Ascending aorta (tissue), 2 donors: Measurements from ENCODE around the gene NHLRC2. TPM values are rescaled to one million over a fixed set of nuclear protein-coding genes. Genes with fewer than 3 reads are reported as not detected.
"Not testable (repeated sequence)": the region's sequence is repeated elsewhere in the genome, so short reads cannot be mapped to it uniquely, and the experiment has no call there.

Experiments
- DNase-seq, 2 donors: peaks; one replicate each; pipeline ENCODE4 v3.0.0-alpha.2; 2019; ENCODE audit warnings: low spot score in 2 of 2
- H3K27ac ChIP-seq, 2 donors: fragments of 200-600 bp; sonication (generic); one replicate each; pipeline ENCODE4 v1.5.1; 2016 to 2017; ENCODE audit warnings: mild to moderate bottlenecking in 1 of 2
- H3K27me3 ChIP-seq: fragments of 200-600 bp; sonication (generic); one replicate; pipeline ENCODE4 v1.5.1; 2017
- H3K36me3 ChIP-seq, 2 donors: fragments of 200-600 bp; sonication (generic); one replicate each; pipeline ENCODE4 v1.5.1; 2016
- H3K4me1 ChIP-seq, 2 donors: fragments of 200-600 bp; sonication (generic); one replicate each; pipeline ENCODE4 v1.5.1; 2016 to 2017; ENCODE audit warnings: mild to moderate bottlenecking in 1 of 2
- H3K4me3 ChIP-seq, 2 donors: fragments of 200-600 bp; sonication (generic); one replicate each; pipeline ENCODE4 v1.5.1; 2016 to 2017; ENCODE audit warnings: mild to moderate bottlenecking in 1 of 2
- H3K9me3 ChIP-seq, 2 donors: fragments of 200-600 bp; sonication (generic); one replicate each; pipeline ENCODE4 v1.5.1; 2016
- CTCF ChIP-seq, 3 experiments: fragments of 200-600 bp in 2 of 3; fragments of 450-650 bp in 1 of 3; sonication (generic) in 2 of 3; IDR thresholded peaks; one replicate each; pipeline ENCODE4 v1.5.1; 2016 to 2019; ENCODE audit warnings: antibody characterized with exemption in 3 of 3, mild to moderate bottlenecking in 1 of 3, moderate library complexity in 1 of 3
- intact Hi-C: fragments of 100-400 bp; cut with DNase I; formaldehyde crosslinking; loops from one replicate; pipeline ENCODE4 v1.15.1; 2023
- total RNA-seq: library from RNA; depleted of rRNA; stranded (reverse); fragments of >200 nt; gene quantifications from one replicate; pipeline ENCODE4 v1.1.0, GENCODE V29; 2016

NHLRC2 gene
- total RNA-seq, 1 donor from 2014 or later, result 7.1 TPM

DNA sequence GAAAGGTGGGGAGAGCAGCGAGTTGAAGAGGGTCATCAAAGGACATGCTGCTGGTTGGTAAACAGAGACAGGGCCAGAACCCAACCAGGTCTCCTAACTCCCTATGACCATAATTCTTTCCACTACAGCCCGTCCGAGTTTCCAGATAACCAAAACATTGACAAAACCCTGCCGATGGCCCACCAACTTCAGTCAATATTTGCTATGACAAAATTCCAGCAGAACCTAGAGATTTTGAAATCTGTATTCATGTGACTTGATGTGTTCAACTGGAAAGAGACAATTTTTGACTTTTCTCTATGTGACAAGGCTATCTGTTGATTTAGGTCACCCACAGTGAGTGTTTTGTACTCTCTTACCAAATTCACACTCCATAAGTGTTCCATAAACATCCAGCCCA is 86.7 kb downstream of the NHLRC2 start:
- Histone ChIP-seq H3K4me1 (no peaks in the 10 kb centered on the region), H3K36me3 (no peaks in the 10 kb centered on the region), H3K27me3 (no peaks in the 10 kb centered on the region), H3K9me3 (no peaks in the 10 kb centered on the region), H3K4me3 (no peak overlapping the region), H3K27ac (no peak overlapping the region)
- intact Hi-C loops, result no loop called here
- no peak for DNase-seq
- no peak for TF ChIP-seq CTCF (IDR thresholded peaks at IDR 0.05)

DNA sequence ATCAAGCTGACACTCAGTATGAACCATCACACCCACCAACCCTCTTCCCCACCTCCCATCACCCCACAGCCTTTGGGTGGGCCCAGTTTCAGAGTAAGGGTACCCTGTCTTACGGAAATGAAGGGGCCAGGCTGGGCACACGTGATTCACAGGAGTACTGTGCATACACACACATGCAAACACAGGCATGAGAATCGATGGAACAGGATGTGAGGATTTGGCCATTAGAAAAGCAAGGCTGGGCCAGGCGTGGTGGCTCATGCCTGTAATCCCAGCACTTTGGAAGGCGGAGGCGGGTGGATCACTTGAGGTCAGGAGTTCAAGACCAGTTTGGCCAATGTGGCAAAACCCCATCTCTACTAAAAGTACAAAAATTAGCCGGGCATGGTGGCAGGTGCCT is 88.7 kb downstream of the NHLRC2 start:
- H3K4me3 ChIP-seq, result not testable (repeated sequence)

DNA sequence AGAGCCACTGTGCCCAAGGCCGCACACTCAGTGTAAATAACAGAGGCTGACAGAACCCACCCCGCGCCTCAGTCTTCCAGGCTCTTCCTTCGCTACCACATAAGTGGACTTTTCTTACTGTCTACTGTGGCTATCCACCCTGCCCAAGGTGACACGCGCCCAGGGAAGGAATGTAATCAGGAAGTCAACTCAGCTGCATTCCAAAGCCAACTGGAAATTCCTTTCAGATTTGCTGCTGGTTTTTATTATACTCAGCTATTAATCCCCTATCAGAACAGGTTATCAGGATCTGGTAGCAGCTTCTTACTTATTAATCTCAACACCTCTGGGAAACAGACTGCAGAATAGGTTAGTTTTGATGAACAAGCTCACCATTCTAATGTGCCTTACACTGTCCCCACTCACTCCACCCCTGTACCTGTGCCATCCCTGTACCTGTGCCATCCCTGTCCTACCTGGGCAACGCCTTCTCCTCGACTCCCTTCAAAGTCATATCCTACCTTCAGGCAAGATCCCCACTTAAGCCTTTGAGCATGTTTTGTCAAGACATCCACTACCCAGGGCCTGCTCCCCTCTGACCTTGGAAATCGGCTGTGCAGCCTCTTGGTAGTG is 90.7 kb downstream of the NHLRC2 start:
- no peak for DNase-seq
- no peak overlapping the region for H3K27ac ChIP-seq
- intact Hi-C loops, result no loop called here

More for the DNA sequence above, 88.7 kb downstream of the NHLRC2 start:
- intact Hi-C loops, H3K27ac ChIP-seq, H3K27me3 ChIP-seq, H3K4me1 ChIP-seq, H3K9me3 ChIP-seq, DNase-seq, H3K36me3 ChIP-seq: not testable (repeated sequence)

GRCh38 chr10:113945687-113946085 is 91.2 kb downstream of the NHLRC2 start:
- TF ChIP-seq CTCF (IDR thresholded peaks at IDR 0.05), result no peak
- H3K36me3 ChIP-seq, result no peaks in the 10 kb centered on the region
- H3K9me3 ChIP-seq, result no peaks in the 10 kb centered on the region
- intact Hi-C loops, result no loop called here
- DNase-seq, result no peak
- H3K4me1 ChIP-seq, result no peaks in the 10 kb centered on the region
- no peak overlapping the region for H3K27ac ChIP-seq
- no peaks in the 10 kb centered on the region for H3K27me3 ChIP-seq
- H3K4me3 ChIP-seq, result no peak overlapping the region

More for the DNA sequence above, 90.7 kb downstream of the NHLRC2 start:
- Histone ChIP-seq H3K4me3 (no peak overlapping the region), H3K36me3 (no peaks in the 10 kb centered on the region), H3K9me3 (no peaks in the 10 kb centered on the region), H3K27me3 (no peaks in the 10 kb centered on the region), H3K4me1 (no peaks in the 10 kb centered on the region)
- TF ChIP-seq CTCF (IDR thresholded peaks at IDR 0.05), result no peak

DNA sequence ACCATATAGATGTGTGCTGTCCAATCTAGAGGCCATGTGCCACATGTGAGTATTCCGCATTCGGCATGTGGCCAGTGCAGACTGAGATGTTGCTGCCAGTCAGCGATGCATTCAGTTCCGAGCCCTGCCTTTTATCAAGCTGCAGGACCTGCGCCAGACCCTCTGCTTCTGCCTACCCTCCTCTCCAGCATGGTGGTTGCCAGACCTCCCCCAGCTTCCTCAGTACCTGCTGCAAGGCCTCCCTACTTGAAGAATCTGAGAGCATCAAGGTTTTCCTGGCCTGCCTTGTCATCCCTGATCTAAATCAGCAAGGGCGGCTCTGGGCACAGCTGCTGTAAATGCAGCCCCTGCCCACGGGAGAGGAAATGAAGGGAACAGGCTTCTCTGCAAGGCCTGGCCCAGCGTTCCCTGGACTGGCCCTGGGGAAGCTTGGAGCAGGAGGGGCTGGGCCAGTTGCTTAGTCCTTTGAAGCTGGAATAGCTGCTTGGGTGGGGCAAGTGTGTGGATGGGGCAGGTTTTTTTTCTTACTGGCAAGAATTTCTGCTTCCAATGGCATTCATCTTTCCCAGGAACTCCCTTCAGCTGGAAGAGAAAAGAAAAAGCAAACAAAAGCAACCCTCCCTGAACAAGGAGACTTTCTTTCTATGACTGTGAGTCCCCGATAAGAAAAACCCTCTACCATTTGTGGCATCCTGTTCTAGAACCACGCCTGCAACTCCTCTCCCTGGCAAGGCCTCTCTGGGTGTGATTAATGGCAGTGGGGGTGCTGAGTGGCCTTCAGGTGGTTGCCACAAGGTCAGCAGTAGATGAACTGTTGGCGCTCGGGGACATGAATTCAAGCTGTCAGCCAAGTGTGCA is 93.0 kb downstream of the NHLRC2 start:
- intact Hi-C loops, result no loop called here
- H3K9me3 ChIP-seq, result no peaks in the 10 kb centered on the region
- H3K27me3 ChIP-seq, result no peaks in the 10 kb centered on the region
- no peak for TF ChIP-seq CTCF (IDR thresholded peaks at IDR 0.05)
- H3K36me3 ChIP-seq, result no peaks in the 10 kb centered on the region
- H3K4me3 ChIP-seq, result no peak overlapping the region
- DNase-seq, result no peak
- no peak overlapping the region for H3K27ac ChIP-seq
- H3K4me1 ChIP-seq, result no peaks in the 10 kb centered on the region

DNA sequence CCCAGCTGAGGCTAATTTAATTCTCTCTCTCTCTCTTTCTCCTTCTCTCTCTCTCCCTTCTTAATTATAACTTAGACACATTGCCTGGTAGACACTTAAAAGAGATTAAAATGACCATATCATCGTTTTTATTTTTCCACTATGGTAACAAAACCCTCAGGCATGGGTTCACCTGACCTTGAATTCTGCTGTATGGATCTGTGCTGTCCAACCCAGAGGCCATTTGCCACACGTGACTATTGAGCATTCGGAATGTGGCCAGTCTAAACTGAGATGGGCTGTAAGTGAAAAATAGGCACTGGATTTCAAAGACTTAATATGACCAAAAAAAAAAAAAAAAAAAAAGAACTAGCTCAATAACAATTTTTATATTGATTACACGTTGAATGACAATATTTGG is 93.6 kb downstream of the NHLRC2 start:
- H3K36me3 ChIP-seq, result no peaks in the 10 kb centered on the region
- no peaks in the 10 kb centered on the region for H3K9me3 ChIP-seq
- no peaks in the 10 kb centered on the region for H3K4me1 ChIP-seq
- no peak for DNase-seq
- H3K27me3 ChIP-seq, result no peaks in the 10 kb centered on the region
- intact Hi-C loops, result no loop called here
- TF ChIP-seq CTCF (IDR thresholded peaks at IDR 0.05), result no peak
- H3K4me3 ChIP-seq, result no peak overlapping the region
- no peak overlapping the region for H3K27ac ChIP-seq
